ENCODE data around the gene WARS2. TPM values are rescaled to one million over a fixed set of nuclear protein-coding genes. Genes with fewer than 3 reads are reported as not detected.

Gene WARS2
- total RNA-seq, 1 experiment from 2014 or later = 12.9 TPM

DNA sequence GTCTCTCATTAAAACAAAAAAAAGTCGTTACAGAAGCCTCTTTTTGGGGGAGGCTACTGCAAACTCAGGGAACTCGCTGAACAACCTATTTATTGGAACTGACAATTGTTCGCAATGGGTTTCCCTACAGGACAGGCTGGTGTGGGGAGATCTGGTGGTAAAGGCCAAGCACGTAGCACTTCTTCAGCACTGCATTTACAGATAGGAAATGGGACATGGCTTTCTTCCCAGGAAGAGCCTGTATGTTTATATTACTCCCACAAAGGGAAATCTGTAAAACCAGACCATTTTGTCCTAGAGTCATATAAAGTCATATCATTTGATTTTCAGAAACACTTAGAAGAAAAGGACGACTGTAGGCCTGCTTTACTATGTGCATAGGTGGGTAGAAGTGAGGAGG is 113.5 kb downstream of the WARS2 start:
- DNase-seq (ENCODE audit: low read depth) = no peak

DNA sequence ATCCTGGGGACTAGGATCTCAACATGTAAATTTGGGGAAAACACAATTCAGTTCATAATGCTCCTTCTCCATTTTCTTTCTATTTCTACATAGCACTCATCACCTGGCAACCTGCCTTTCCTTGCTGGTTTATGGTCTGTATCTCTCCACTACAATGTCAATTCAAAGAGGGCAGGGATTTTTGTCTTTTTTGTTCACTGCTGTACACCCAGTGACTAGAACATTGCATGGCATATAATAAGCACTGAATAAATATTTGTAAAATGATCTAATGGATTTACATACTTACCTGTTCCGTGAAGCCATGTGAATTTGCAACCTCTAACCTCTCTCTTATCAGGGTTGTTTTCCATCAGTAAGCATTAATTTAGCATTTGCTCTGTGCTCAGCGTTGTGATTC is 124.9 kb downstream of the WARS2 start:
- DNase-seq (ENCODE audit: low read depth) = no peak

DNA sequence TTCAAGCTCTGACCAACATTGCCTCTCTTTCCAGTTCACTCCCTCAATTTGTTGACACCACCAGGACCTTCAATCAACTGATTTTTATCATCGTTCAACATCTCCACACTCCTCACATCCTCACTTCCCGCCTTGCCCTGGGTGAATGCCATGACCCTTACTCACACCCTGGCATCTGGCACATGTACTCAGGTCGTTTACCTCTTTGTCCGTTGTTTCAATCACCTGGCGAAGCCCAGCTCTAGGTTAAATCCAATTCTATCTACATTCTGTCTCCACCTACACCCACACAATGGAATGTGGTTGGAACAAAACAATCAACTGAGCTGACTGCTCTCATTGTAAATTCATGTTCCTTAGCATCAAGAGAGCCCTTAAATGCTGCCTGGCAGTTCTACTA is 128.1 kb downstream of the WARS2 start:
- DNase-seq (ENCODE audit: low read depth) = peak; percentile 9

DNA sequence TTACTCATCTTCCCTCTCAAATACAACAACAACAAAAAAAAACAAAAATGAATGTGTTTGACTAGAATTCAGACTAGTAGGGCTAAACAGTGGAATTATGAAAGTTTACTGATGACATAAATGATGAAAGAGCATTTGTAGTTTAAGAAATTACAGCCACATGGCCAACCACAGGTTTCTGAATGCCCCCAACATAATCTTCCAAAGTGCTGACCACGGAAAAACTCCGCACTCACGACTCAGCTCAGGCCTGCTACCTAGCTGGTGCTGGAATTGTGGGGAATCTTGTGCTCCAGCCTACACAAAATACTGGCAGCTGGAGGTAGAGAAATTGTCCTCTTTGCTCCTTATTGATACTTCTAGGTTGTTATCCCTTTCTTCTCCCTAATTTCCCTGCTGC is 128.7 kb downstream of the WARS2 start:
- peak; percentile 9 for DNase-seq (ENCODE audit: low read depth)

DNA sequence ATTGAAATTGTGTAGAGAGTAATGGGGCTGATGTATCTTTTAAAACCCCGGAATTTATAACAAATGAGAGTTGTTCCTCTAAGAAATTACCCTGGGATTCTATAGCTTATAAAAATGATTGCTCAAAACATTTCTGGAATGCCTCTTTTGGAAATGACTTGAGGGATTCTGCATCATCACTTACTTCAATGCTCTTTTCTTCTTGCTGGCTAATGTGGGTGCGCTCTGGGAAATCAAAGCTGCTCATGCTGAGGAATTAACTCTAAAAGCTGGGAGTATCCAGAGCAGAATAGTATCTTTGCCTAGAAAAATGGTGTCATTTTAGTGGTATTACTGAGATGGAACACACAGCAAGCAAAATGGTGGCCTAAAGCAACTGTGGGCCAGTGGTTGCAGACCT is 129.3 kb downstream of the WARS2 start:
- DNase-seq (ENCODE audit: low read depth) = no peak

DNA sequence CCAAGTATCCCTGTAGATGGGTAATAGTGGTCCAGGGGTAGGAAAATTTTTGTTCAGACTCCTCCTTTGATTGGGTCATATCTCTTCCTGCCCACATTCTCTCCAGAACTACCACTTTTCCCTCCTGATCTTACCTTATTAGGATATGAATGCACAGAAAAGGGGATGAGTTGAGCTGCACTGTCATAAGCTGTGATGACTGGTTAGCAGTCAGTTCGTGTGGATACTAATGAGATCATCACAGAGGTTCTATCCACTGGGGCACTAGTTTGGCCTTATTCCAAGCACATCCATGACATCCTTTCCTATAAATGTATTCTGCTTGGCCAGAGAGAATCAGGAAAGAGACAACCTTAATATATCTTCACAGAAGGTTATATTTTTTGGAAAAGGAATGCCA is 130.3 kb downstream of the WARS2 start:
- DNase-seq (ENCODE audit: low read depth) = peak; percentile 58

DNA sequence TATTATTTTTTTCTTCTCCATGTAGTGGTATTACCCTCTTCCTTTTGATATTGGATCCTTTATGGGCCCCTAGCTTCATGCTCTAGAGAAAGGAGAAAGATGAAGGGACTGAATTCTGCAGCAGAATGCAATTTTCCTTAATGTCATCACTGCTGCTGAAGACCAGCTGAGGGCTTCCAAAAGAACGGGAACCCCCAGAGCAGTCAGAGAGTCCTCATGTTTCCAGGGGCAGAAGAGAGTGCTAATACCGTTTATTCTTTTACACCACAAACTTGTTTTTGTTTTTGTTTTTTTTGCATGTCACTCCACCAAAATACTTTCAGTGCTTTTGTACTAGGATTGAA is 131.2 kb downstream of the WARS2 start:
- no peak for DNase-seq (ENCODE audit: low read depth)

DNA sequence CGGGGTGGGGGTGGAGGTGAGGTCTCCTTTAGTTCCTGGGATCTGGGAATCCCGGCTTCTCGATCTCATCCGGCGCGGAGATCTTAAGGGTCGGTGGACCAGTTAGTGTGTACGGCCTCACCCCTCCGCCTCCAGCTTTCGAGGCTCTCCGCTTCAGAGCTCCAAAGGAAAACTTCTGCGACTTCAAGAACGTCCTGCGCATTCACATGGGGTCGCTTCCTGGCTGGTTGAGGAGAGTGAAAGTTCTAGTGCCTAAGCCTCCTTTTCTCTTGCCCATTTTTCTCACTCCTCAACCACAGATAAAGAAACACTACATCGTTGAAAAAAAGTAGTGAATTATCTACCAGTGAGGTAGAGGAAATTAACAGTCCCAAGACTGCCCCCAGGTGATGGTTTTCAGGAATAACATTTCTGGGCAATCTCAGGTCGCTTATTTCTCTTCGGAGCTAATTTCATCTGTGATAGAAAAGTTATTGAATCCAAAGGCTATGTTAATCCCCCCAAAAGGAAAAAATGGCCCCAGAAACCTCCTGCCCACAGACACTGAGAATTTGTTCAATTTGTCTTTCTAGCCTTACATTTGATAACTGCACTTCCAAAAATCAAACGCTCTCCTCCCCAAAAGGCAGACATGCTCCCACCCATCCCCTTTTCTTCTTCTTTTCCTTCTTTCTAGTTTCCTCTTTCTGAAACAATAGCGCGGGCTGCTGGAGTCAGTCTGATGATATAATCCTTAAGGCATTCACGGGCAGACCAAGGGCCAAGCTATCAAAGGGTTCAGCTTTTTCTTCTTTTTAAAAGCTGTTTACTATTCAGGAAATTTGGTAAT is 131.8 kb downstream of the WARS2 start:
- peak; percentile 73 for DNase-seq (ENCODE audit: low read depth)

DNA sequence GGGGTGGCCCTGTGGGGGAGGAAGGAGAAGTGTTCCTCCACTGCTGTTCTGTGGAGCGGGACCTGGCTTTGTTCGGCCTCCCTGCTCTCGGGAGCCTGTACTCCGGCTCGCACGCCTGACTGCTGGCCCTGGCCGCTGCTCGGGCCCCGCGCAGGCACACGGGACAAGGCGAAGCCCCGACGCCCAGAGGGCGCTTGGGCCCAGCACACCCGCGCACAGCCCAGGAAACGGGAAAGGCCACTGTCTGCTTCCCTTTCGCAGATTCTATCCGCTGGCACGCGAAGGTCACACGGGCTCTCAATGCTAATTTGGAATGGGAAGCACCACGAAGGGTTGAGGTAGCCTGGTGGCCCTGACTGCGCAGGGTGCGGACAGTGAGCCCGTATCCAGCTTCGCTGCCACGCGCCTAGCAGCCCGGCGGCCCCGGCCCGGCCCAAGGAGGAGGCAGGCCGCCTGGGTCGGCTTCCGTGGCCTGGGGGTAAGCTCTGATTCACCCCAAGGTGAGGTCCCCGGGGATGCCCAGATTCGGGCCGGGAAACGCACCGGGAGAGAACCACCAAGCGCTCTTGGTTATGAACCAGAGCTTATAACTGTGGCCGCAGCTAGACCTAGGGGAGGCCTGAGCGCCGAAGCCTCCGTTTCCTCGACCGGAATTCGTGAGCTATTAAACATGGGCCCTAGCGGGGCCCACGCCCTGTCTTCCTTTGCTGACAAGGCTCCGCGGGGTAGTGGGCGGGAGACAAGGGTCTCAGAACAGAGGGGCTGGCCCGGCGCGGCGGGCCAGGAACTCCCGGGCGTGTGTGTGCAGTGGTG is 132.6 kb downstream of the WARS2 start:
- no peak for DNase-seq (ENCODE audit: low read depth)

DNA sequence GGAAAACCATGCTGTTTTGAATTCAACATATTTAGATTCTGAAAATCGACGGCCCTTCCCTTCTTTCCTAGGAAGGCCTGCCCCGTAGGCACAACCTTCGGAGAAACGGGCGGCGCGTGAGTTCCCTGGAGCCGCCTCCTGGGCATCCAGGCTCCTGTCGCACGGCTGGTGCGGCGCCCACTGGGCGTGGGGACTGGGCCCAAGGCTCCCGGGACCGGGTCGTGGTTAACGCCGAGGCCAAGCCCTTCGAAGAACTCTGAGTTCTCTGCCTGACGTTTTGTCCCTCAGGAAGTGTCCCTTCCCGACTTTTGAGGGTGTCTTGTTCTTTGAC is 133.1 kb downstream of the WARS2 start:
- DNase-seq (ENCODE audit: low read depth) = no peak

DNA sequence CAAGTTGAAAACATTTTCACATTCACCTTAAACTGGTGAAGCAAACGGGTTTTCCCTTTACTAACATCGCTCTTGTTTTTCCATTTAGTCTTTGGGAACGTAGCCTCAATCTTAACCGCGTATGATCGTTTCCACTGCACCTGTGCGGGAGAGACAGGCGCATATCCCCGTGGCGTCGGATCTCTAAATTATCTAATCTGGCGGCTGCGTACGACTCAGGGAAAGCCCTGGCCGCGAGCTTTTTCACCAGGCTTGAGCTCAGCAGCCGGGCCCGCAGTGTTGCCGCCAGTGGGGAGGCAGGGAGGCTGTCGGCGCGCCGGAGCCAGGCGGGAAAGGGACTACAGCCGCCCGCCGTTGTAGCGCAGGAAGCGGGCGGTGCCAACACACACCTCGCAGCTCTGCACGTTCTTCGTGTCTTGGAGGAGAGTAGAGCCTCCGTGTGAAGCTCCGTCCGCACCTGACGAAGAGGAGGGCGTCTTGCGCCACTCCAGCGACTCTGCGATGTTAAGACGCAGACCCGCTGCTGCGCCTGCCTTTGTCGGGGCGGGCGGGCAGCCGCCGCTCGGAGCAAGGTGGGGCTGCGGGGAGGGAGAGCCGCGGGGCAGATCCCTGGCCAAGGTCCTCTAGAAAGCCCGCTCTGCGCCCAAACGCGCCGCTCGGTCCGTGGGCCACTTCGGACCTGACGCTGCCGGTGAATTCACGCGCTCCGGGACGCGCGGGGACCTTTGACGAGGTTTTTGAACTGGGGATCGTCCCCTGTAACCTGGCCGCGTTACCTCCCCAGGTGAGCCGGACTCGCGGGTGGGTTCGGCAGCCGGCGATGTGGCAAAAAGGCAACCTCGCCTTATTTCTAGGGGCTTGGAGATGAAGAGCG is 133.8 kb downstream of the WARS2 start:
- DNase-seq (ENCODE audit: low read depth) = no peak

DNA sequence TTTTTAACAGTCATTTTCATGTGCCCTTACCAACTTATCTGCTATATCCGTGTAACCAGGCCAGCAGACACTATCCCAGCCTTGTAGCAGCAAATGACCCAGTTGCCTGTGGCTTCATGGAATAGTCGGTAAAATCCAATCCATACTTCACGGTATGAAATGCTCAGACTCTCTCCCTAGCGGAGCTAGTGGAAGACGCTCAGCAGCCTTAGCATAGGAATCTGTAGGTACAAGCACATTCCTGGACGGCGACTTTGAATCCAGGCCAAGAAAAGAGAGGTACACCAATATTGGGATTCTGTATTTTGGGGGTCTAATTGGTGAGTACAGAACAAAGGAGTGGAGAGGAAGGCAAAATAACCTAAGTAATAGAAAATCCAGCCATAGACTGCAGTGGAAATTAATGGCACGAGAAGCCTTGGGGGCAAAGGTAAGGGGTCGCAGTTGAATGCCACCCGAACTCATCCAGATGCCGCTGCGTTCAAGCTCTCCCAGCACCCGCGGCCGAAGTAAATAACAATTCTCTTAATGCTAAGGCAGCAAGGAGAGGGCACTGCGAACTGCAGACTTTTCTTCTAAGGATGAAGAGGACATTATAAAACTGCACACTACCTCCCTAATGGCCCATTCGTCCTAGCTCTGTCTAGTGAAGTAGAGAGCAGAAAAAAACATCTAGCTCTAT is 134.6 kb downstream of the WARS2 start:
- DNase-seq (ENCODE audit: low read depth) = no peak

DNA sequence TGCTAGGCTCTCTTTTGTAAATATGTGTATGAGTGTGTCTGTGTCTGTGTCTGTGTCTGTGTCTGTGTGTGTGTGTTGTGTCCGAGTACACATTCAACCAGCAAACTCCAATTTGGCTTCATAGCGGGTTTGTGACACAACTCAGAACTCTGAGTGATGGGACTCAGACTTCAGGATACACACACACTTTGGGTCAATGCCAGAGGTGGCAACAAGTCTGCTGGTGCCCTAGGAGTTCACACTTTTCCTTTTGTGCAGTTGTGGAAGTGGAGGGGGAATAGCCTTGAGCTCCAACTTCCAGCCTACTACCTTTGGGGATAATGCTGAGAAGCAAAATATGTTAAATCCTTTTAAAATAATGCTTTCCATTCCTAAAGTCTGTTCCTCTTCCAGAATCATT is 135.7 kb downstream of the WARS2 start:
- DNase-seq (ENCODE audit: low read depth) = no peak

DNA sequence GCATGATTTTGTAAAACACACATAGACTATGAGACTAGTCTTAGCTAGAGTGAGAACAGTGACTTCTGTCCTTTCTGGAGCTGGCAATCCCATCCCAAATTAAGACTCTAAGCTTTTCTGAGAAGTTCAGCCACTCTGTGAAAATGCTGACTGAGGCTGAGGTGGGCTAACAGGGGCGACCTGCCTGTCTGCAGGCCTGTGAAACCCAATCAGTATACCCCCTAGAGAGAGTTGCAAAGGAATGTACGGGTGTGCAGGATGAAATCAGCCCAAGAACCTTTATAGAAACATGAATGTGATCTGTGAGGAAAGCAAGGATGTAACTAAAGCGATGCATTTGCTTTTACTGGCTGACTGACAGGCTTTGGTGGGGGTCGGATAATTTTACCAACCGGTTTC is 136.3 kb downstream of the WARS2 start:
- no peak for DNase-seq (ENCODE audit: low read depth)

DNA sequence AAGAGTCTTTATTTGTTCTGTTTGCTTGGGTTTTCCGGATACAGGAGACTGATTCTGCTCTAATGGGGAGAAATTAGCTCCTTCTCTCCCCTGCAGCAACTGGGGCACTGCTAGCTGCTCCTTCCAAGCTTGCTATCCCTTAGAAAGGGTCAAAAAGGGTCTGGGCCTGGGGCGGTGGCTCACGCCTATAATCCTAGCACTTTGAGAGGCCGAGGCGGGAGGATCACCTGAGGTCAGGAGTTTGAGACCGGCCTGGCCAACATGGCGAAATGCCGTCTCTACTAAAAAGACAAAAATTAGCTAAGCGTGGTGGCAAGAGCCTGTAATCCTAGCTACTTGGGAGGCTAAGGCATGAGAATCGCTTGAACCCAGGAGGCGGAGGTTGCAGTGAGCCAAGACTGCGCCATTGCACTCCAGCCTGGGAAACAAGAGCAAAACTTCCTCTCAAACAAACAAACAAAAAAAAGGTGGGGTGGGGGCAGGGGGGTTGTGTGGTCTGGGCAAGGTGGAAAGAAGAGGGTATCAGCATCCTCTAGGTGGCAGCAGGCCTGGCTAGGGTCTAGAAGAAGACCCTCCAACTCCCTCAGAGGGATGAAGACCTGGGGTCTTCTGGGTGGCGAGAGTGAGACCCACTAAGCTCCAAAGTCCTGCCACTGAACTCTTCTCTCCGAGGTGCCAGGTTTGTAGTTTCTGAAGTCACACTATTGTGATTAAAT is 136.9 kb downstream of the WARS2 start:
- DNase-seq (ENCODE audit: low read depth) = no peak

DNA sequence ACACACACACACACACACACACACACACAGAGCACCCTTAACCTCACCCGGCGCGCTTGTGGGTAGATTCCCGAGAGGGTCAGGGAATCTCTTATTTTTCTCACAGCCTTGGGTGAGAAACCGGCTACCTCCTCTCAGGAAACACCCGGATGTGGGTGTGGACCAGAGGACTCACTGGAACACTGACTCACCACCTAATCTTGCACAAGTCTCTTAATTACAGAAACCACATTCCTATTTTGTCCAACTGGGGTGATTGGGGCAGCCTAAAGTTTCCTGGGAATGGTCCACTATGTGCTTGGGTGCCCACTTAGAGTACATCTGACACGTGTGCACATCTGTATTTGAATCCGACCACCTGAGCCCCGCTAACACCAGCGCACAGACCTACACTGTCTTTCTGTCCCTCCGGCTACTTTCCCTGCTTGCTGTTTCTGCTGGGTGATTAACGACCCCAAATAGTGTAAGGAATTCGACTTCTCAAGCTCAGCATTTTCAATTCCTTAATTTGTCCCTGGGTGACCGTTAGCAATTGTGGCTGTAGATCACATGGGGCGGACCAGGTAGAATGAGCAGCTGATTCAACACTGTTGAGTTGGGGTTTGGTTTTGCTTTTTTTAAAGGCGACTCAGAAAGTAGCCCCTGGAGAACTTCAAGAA is 138.3 kb downstream of the WARS2 start:
- DNase-seq (ENCODE audit: low read depth) = peak; percentile 94

DNA sequence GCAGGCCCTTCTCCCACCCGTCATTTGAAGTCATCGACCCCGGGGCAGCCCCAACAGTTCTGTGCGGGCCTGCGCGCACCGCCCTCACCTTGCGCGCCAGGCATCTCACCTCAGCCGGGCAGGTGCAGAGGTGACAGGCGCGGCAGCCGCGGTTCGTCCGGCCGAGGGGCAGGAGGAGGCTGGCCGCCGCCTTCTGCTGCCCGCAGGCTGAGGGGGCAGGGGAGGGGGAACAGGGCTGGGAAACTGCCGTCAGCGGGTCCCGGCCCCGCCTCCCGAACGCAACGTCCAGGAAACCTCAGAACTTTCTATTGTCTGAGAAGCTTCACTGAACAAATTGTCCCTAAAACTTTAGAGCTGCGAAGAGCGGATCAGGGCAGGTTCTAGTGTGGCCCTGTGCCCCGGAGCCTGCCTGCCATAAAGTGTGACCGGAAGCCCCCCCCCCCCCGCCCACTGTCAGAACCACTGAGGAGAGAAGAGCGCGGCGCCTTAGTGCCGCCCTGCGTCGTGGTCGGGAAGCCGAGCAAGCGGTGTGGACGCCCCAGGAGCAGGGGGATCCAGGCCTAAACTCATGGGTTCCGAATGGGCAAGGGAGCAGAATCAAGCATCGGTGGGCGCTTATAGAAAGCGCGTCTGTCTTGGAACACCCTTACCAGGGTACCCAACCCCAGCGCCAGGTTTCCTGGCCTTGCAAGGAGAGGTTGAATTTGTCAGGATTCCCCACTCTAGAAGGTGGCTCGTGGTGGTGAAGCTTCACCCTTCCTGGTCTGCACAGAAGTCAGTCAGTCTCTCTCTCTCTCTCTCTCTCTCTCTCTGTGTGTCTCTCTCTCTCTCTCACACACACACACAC is 139.0 kb downstream of the WARS2 start:
- peak; percentile 37 for DNase-seq (ENCODE audit: low read depth)

DNA sequence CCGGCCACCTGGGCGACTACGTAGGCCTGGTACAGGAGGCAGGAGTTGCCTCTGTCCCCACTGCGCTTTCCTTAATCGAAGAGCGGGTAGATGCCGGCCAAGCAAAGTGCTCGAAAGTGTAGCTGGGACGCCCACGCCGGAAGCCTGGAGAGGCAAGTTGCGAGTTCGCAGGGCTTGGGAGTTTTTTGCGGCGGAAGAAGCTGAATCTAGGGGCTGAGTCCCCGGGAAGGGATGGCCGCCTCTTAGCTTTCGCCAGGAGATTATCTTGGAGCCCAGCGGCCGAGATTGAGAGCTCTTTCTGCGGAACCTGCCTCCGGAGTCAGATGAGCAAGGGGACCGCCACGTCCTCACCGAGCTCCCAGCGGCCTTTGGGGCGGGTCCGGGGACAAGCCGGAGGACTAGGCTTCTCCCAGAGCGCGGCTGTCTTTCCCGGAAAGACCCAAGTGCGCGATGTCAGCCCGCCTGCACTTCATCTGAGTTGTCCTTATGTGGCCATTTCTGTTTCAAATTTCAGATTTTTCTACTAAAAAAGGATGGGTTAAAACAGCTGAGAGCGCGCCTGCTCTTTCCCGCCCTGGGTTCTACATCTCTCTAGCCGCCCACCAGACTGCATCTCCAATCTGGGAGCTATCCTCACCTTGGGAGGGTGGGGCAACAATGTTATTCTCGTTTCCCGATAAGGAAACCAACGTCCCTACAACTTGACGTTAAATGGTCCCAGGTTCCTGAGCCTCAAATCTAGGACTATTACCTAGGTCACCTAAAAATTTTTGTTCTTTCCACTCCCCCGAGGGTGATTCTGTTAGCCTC is 139.9 kb downstream of the WARS2 start:
- no peak for DNase-seq (ENCODE audit: low read depth)
